Activated CD4-positive, CD25-positive, alpha-beta regulatory T cell treated with anti-CD3 and anti-CD28 coated beads, Interleukin-2, amount 50 U/mL, for 24 hours (primary cell): Measurements from ENCODE around the gene C19orf25.
"Not testable (repeated sequence)": the region's sequence is repeated elsewhere in the genome, so short reads cannot be mapped to it uniquely, and the experiment has no call there.

Experiments
- ATAC-seq, 2 donors: fragments of 150-1000 bp; cut with Tn5 transposase; one replicate each; pipeline ENCODE4 v1.10.0; 2021; ENCODE audit warnings: mild to moderate bottlenecking in 1 of 2, moderate library complexity in 1 of 2

The C19orf25 gene

GRCh38 chr19:1478934-1479707 is at the start of gene C19orf25:
TSS of gene C19orf25 (minus strand) at chr19:1479215. CDS start at chr19:1478903, 312 bp downstream.
- ATAC-seq: peak; percentile 99

- no peak for ATAC-seq
Observed at GRCh38 chr19:1527650-1528309, 48.8 kb upstream of the C19orf25 start.

- ATAC-seq: no peak
Observed at GRCh38 chr19:1526979-1527649, 48.1 kb upstream of the C19orf25 start.

GRCh38 chr19:1526066-1526778 is 47.2 kb upstream of the C19orf25 start:
- no peak for ATAC-seq

- ATAC-seq: no peak
Observed at GRCh38 chr19:1525343-1525742, 46.3 kb upstream of the C19orf25 start.

- no peak for ATAC-seq
Observed at GRCh38 chr19:1524972-1525325, 45.9 kb upstream of the C19orf25 start.

GRCh38 chr19:1524287-1524971 is 45.4 kb upstream of the C19orf25 start:
- ATAC-seq: no peak

- ATAC-seq: no peak
Observed at GRCh38 chr19:1523412-1524286, 44.6 kb upstream of the C19orf25 start, which contains the start of gene PLK5. TSS of gene PLK5 (plus strand) at chr19:1524077. CDS start at chr19:1526997, 2,920 bp downstream.

GRCh38 chr19:1522838-1523237 is 43.8 kb upstream of the C19orf25 start:
- ATAC-seq: no peak

GRCh38 chr19:1522061-1522460 is 43.0 kb upstream of the C19orf25 start:
- no peak for ATAC-seq

GRCh38 chr19:1521636-1522035 is 42.6 kb upstream of the C19orf25 start:
- ATAC-seq: no peak

GRCh38 chr19:1520203-1520780 is 41.3 kb upstream of the C19orf25 start:
- ATAC-seq: no peak

- ATAC-seq: not testable (repeated sequence)
Observed at GRCh38 chr19:1519802-1520201, 40.8 kb upstream of the C19orf25 start.

- ATAC-seq: no peak
Observed at GRCh38 chr19:1518471-1518870, 39.5 kb upstream of the C19orf25 start.

GRCh38 chr19:1516395-1516753 is 37.4 kb upstream of the C19orf25 start:
- no peak for ATAC-seq

GRCh38 chr19:1514986-1515721 is 36.1 kb upstream of the C19orf25 start:
- no peak for ATAC-seq

GRCh38 chr19:1514295-1514661 is 35.3 kb upstream of the C19orf25 start:
- no peak for ATAC-seq

GRCh38 chr19:1513499-1514294 is 34.7 kb upstream of the C19orf25 start:
- ATAC-seq: peak; percentile 49 to 61
